HL-60 (cell line): ENCODE data around the gene MBTD1.
"Not testable (repeated sequence)": the region's sequence is repeated elsewhere in the genome, so short reads cannot be mapped to it uniquely, and the experiment has no call there.

Source experiments
- DNase-seq, 2 experiments: peaks; one replicate each; pipeline ENCODE4 v3.0.0-alpha.2; 2010 to 2020; ENCODE audit warnings: low read depth in 1 of 2, low spot score in 1 of 2
- H3K27ac ChIP-seq: fragments of 250-450 bp; sonication (Bioruptor Pico); replicated peaks from 2 replicates; pipeline ENCODE4 v1.5.1; 2020; ENCODE audit warnings: mild to moderate bottlenecking, moderate library complexity
- H3K27me3 ChIP-seq: fragments of 250-450 bp; sonication (Bioruptor Pico); 2 replicates; pipeline ENCODE4 v1.5.1; 2021; ENCODE audit warnings: mild to moderate bottlenecking, moderate library complexity; ENCODE audit not compliant: insufficient read depth, poor library complexity, severe bottlenecking
- H3K4me3 ChIP-seq: replicated peaks from 2 replicates; pipeline ENCODE4 v1.5.1; 2011; ENCODE audit warnings: mild to moderate bottlenecking, control low read depth, low read length; ENCODE audit not compliant: insufficient read depth
- GABPA ChIP-seq: IDR thresholded peaks from 2 replicates; pipeline ENCODE4 v1.6.1; 2012; ENCODE audit warnings: low read depth
- POLR2AphosphoS5 ChIP-seq: IDR thresholded peaks from 2 replicates; pipeline ENCODE4 v1.6.1; 2012; ENCODE audit warnings: low read depth
- SPI1 ChIP-seq: IDR thresholded peaks from 2 replicates; pipeline ENCODE4 v1.6.1; 2012; ENCODE audit warnings: low read depth, mild to moderate bottlenecking, borderline replicate concordance
- TF ChIP-seq, protein P1 (sequence below): IDR thresholded peaks from one replicate; pipeline ENCODE4 v1.5.1; 2011; ENCODE audit warnings: low read length, control low read depth, inconsistent platforms; ENCODE audit not compliant: insufficient read depth
- TF ChIP-seq, protein P2 (sequence below): IDR thresholded peaks from 2 replicates; pipeline ENCODE4 v1.6.1; 2012; ENCODE audit warnings: low read depth; ENCODE audit not compliant: insufficient replicate concordance

The MBTD1 gene

DNA sequence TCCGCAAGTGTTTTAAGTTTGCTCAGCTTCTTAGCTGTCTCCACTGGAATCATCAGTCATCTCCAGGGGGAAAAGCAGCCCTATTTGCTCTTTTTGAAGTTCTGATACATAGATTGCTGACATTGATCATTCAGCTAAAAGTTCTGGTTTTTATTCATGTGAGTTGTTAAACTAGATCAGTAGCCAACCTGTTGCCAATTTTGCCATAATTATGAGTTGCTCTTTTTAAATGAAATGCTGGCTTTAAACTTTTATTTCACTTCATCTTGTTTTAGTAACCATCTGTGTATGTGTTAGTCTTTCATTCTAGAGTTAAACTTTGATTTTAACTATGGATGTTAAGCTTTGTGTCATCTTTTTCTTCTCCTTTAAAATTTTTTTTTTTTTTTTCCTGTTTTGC is 13.0 kb upstream of the MBTD1 start:
- H3K27ac ChIP-seq: no peak overlapping the region
- H3K27me3 ChIP-seq: no peaks in the 10 kb centered on the region
- TF ChIP-seq GABPA (no peak), SPI1 (no peak)
- no peak overlapping the region for H3K4me3 ChIP-seq
- no peak for DNase-seq

DNA sequence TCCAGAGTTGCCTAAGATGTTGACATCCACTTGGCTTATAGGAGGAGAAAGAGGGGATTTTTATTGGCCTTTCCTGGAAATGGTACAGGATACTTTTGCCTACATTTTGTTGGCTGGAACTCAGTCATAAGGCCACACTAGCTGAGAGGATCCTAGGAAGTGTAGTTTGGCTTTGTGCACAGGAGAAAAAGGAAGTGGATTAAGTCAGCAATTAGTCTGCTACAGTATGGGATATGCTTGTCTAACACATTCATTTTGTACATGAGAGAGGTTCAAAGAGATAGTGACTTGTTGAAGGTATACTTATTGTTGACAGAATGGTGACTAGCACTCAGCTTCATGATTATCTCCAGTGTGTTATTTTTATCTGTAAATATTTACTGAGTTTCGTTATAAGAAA is 10.8 kb upstream of the MBTD1 start:
- DNase-seq: no peak

DNA sequence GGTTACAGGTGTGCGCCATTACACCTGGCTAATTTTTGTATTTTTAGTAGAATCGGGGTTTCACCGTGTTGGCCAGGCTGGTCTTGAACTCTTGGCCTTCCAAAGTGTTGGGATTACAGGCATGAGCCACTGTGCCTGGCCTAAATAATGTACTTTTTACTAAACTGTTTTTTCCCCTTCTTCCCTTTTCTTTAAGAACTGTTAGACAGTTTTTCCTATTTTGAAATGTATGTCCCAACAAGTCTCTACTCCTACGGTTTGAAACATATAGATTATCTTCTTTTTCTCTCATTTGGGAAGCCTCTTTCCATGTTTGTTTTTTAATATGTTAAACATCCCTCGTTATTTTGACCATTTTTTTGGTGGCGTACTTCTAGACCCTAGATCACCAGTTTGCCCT is 10.1 kb upstream of the MBTD1 start:
- H3K27me3 ChIP-seq: no peaks in the 10 kb centered on the region
- TF ChIP-seq POLR2AphosphoS5 (no peak), GABPA (no peak), SPI1 (no peak)
- TF ChIP-seq, protein P1, sequence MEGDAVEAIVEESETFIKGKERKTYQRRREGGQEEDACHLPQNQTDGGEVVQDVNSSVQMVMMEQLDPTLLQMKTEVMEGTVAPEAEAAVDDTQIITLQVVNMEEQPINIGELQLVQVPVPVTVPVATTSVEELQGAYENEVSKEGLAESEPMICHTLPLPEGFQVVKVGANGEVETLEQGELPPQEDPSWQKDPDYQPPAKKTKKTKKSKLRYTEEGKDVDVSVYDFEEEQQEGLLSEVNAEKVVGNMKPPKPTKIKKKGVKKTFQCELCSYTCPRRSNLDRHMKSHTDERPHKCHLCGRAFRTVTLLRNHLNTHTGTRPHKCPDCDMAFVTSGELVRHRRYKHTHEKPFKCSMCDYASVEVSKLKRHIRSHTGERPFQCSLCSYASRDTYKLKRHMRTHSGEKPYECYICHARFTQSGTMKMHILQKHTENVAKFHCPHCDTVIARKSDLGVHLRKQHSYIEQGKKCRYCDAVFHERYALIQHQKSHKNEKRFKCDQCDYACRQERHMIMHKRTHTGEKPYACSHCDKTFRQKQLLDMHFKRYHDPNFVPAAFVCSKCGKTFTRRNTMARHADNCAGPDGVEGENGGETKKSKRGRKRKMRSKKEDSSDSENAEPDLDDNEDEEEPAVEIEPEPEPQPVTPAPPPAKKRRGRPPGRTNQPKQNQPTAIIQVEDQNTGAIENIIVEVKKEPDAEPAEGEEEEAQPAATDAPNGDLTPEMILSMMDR: no peak
- TF ChIP-seq, protein P2, sequence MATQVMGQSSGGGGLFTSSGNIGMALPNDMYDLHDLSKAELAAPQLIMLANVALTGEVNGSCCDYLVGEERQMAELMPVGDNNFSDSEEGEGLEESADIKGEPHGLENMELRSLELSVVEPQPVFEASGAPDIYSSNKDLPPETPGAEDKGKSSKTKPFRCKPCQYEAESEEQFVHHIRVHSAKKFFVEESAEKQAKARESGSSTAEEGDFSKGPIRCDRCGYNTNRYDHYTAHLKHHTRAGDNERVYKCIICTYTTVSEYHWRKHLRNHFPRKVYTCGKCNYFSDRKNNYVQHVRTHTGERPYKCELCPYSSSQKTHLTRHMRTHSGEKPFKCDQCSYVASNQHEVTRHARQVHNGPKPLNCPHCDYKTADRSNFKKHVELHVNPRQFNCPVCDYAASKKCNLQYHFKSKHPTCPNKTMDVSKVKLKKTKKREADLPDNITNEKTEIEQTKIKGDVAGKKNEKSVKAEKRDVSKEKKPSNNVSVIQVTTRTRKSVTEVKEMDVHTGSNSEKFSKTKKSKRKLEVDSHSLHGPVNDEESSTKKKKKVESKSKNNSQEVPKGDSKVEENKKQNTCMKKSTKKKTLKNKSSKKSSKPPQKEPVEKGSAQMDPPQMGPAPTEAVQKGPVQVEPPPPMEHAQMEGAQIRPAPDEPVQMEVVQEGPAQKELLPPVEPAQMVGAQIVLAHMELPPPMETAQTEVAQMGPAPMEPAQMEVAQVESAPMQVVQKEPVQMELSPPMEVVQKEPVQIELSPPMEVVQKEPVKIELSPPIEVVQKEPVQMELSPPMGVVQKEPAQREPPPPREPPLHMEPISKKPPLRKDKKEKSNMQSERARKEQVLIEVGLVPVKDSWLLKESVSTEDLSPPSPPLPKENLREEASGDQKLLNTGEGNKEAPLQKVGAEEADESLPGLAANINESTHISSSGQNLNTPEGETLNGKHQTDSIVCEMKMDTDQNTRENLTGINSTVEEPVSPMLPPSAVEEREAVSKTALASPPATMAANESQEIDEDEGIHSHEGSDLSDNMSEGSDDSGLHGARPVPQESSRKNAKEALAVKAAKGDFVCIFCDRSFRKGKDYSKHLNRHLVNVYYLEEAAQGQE: no peak
- no peak overlapping the region for H3K4me3 ChIP-seq
- peak overlapping the region; percentile 32 for H3K27ac ChIP-seq
- DNase-seq: no peak

More for the DNA sequence above, 10.8 kb upstream of the MBTD1 start:
- TF ChIP-seq SPI1 (peak; percentile 90), GABPA (no peak)
- TF ChIP-seq, protein P1: no peak
- TF ChIP-seq, protein P2: no peak
- Histone ChIP-seq H3K4me3 (no peak overlapping the region), H3K27ac (peak overlapping the region; percentile 32), H3K27me3 (no peaks in the 10 kb centered on the region)

DNA sequence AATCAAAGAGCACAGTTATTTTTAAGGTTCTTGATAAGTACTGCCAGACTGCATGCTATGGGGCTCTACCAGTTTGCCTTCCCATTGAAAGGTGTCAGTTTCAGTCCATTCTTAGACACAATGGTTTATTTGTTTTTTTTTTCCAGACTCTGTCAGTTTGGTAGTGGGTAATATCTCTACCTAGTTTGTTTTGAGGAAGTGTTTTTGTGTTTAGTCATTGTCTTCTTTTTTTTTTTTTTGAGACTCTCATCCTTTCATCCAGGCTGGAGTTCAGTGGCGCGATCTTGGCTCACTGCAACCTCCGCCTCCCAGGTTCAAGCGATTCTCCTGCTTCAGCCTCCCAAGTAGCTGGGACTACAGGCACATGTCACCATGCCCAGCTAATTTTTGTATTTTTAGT is 4.6 kb upstream of the MBTD1 start:
- not testable (repeated sequence) for H3K4me3 ChIP-seq, DNase-seq, H3K27me3 ChIP-seq
- peak; percentile 81; the same call in 1 of the 2 replicates for TF ChIP-seq SPI1
- H3K27ac ChIP-seq: peak overlapping the region; percentile 28

DNA sequence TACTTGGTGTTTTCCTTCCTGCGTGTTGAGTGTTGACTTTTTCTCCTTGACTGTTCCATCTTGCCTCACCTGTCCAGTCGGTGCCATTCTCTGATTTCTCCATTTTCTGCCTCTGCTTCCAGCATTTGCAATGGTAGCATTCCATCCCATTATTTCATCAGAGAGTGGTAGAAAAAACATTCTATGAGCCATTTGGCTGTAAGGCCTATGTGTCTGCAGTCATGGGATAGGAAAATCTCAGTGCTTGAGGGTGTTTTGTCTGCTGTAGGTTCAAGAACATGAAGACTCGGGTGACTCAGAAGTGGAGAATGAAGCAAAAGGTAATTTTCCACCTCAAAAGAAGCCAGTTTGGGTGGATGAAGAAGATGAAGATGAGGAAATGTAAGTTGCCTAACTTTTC is 3.2 kb upstream of the MBTD1 start:
- Histone ChIP-seq H3K4me3 (no peak overlapping the region), H3K27ac (no peak overlapping the region), H3K27me3 (no peaks in the 10 kb centered on the region)
- DNase-seq: no peak
- TF ChIP-seq, protein P2: no peak
- TF ChIP-seq, protein P1: no peak
